CD4-positive, alpha-beta T cell treated with Interleukin-12 subunit alpha and Interleukin-12 subunit beta, for 1 hour (primary cell): ENCODE measurements around the gene NCF4.
A peak's percentile ranks its signal among the peaks of the same experiment; 100 is the strongest.

Experiments used
- DNase-seq: peaks from one replicate; pipeline ENCODE4 v3.0.0-alpha.2; 2020

Gene NCF4

DNA sequence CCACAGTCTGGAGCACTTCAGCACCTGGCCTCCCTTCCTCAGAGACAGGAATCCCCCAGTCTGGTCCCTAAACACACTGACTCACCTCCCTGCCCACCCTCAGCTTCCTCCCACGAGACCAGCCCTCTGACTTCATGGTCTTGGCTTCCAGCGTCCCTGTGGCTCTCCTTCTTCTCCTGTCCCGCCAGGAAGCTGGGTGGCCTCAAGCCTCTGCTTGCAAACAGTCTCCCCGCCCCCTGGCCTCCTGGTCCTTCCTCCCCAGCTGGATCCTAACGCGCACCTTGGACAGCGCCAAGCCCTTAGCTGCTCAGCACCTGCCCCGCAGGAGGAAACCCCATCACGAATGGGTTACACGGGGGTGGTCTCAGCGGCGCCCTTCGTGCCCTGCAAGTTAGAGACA, 4.5 kb downstream of the NCF4 start:
- no peak for DNase-seq

DNA sequence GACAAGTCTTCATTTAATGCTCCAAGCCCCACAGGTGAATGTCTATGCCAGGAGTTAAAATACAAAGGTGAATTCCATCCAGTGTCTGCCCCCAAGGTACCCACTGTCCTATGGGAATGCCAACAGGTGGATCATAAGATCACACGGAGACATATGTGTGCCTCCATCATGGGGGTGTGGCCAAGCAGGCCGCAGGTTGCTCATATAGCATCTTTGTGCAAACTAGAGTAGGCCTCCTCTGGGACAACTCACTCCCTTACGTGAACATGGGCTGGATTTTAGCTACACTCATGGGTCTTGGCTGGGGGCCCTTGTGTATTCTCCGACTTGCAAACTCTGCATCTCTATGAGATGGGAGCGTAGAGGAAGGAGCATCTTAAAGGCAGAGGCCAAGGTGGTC, 6.9 kb downstream of the NCF4 start:
- DNase-seq: no peak

DNA sequence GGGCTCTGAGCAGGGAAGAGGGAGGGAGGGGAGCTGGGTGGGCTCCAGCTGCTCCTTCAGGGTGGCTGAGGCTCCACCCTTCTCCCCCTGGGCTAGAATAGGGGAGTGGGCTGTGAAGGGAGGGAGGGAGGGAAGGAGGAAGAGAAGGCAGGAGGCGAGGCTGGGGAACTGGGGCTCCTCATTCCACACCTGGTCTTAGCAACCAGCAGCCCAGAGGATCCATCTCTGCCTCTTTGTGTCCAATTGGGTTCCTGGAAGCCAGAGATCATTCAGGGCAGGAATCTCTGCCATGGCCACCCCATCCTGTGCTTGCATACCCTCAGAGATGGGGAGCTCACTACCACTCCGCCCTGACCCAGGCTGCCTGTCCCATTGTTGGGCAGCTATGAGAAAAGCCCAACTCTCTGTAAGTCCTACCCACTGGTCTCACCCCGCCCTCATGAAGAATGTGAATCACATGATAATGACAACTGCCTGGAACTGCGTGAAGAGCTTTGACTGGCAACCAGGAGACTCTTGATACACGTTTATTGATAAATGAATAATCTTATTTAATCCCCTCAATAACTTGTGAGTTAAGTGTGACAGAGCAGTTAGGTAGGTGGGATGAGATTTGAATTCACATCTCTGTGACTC, 7.9 kb downstream of the NCF4 start:
- DNase-seq: no peak

DNA sequence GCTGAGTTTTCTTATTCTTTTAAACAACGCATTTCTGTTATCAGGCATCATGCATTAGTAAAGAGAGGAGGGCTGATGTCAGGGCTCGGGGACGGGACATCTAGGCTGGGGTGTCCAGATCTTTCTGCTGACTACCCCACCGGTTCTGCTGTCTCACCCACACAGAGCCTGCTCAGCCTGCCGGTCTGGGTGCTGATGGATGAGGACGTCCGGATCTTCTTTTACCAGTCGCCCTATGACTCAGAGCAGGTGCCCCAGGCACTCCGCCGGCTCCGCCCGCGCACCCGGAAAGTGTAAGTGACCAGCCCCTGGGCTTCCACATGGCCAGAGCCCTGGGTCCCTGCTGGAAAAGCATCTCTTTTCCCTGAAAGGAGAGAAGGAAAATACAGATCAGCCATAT, 9.4 kb downstream of the NCF4 start:
- DNase-seq: no peak

DNA sequence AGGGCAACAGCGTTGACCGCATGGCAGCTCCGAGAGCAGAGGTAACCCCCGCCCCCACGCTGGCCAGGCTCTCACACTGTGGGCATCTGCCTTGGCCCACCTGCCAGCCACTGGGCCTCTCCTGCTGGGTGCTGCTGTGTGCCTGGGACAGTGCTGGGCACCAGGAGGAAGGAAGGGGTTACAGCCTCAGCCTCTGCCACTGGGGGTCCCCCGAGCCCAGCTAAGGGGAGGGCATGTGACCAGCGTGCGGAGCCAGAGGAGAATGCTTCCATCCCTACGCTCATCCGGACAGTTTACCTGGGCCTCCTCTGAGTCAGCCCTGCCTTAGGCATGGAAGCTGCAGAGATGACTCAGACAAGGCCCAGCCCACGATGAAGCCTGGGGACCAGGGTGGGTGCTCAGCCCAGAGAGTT, 10.9 kb downstream of the NCF4 start:
- no peak for DNase-seq

DNA sequence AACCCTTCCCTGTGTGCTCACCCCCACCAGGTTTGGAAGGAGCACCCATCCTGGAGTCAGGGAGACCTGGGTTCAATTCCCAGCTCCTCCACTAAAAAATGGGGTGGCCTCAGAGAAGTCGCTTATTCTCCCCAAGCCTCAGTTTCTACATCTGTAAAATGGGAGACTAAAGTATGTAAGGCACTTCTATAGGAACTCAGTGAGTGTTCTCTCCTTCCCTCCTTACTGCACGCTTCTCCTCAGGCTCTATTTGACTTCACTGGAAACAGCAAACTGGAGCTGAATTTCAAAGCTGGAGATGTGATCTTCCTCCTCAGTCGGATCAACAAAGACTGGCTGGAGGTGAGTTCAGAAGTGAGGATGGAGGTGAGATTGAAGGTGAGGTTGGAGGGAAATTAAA, 11.3 kb downstream of the NCF4 start:
- DNase-seq: no peak

DNA sequence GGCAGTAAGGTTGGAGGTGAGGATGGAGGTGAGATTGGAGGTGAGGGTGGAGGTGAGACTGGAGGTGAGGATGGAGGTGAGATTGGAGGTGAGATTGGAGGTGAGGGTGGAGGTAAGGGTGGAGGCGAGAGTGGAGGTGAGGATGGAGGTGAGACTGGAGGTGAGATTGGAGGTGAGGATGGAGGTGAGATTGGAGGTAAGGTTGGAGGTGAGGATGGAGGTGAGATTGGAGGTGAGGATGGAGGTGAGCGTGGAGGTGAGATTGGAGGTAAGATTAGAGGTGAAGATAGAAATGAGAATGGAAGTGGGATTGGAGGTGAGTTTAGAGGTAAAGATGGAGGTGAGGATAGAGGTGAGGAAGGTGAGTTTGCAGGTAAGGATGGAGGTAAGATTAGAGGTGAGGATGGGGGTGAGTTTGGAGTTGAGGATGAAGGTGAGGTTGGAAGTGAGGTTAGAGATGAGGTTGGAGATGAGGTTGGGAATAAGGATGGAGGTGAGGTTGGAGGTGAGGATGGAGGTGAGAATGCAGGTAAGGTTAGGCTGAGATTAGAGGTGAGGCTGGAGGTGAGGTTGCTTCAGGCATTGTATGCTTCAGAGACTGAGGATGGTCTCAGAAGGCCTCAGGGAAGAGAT, 12.2 kb downstream of the NCF4 start:
- no peak for DNase-seq

DNA sequence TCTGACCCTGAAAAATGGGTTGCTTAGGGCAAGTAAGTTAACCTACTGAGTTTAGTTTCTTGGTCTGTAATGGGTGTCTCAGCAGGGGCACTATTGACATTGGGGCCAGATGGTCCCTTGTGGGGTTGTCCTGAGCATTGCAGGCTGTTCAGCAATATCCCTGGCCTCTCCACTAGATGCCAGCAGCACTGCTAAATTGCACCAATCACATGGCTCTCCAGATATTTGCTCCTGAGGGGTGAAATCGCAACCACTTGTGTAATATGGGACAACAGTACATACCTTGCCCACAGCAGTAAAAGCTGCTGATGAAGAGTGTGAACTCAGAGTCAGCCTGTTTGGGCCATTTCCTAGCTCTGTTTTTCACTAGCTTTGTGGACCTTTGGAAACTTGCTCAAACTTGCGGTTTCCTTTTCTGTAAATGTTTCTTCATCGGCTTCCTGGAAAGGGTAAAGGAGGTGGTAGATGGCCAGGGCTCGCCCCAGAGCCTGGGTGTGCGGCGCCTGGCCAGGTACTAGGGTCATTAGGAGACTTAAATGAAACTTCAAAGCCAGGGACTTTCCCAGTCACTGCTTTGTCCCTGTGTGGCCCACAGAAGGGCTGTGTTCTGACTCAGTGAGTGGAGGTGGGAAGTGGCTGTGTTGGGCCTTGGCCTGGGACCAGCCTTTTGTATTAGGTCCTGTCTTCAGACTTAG, 13.0 kb downstream of the NCF4 start:
- DNase-seq: peak; percentile 36

DNA sequence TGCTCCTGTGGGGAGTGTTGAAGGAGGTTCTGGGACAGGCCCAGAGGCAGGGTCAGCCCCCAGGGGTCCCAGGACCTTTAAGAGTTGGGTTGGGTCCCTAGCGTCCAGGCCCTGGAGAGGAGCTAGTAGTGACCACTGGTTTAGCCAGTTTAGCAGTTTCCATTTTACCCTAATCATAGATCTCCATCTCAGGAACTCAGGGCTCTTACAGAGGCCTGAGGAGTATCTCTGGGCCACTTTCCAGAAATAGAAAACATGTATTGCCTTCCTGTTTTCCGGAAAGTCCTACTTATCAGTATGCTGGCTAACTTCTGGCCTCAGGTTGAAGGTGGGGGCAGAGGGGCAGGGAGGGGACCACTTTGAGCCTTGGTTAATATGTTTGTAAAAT, 13.5 kb downstream of the NCF4 start:
- DNase-seq: no peak

DNA sequence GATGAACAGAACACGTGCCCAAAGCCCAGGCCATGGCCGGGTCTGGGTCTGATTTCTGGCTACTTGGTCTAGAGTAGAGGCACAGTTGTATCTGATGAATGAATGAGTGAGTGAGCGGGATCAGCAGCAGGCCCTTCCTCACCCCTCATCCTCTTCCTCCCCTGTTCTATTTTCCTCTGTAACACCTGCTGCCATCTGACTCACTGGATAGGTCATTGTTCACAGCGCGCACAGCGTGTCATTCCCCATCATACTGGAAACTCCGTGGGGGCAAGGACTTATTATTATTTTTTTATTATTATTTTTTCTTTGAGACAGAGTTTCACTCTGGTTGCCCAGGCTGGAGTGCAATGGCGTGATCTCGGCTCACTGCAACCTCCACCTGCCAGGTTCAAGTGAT, 13.9 kb downstream of the NCF4 start:
- no peak for DNase-seq

DNA sequence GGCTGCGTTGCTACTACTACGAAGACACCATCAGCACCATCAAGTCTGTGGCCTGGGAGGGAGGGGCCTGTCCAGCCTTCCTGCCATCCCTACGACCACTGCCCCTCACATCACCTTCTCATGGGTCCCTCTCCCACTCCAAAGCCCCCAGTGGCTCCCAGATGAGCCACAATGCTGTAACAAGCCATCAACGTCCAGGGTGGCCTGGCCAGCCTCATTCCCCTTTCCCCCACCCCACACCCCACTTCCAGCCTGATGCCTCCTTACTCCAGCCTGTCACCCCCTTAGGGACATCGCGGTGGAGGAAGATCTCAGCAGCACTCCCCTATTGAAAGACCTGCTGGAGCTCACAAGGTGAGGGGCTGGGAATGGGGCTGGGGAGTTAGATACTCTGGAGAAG, 14.9 kb downstream of the NCF4 start:
- DNase-seq: no peak

DNA sequence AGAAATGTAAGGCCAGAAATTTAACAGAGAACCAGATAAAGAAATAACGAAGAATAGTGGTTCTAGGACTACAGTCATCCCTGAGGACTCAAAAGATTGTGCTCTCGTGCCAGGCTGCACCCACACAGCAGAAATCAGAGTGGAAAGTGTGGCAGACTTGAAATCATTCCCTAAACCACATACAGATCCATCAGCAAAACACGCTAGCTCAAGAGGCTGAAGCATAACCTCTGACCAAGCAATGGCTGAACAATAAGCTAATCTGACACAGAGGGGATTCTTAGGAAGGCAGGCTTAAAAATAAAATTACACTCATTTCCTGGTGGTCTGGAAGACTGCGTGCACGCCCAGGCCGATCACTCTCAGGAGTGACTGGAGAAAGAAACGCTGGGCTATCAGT, 19.0 kb downstream of the NCF4 start:
- no peak for DNase-seq

DNA sequence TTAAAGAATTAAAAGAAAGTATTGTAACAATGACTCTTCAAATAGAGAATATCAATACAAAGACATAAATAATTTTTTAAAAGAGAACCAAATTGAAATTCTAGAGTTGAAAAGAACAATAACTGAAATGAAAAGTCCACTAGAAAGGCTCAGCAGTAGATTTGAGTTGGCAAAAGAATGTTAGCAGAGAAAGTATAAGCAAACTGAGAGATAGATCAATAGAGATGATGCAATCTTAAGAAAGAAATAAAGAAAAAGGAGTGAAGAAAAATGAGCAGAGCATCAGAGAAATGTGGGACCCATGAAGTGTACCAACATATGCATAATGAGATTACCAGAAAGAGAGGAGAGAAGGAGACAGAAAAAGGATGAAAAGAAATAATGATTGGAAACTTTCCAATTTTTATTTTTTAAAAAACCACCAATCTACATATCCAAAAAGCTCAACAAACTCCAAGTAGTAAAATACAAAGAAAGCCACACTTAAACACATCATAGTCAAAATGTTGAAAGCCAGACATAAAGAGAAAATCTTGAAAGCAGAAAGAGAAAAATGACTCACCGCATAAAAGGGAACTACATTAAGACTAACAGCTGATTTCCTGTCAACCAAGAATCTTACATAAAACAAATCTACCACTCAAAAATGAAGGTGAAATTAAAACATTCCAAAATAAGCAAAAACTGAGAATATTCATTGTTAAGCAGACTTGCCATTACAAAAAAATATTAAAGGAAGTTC, 20.9 kb downstream of the NCF4 start:
- DNase-seq: no peak

DNA sequence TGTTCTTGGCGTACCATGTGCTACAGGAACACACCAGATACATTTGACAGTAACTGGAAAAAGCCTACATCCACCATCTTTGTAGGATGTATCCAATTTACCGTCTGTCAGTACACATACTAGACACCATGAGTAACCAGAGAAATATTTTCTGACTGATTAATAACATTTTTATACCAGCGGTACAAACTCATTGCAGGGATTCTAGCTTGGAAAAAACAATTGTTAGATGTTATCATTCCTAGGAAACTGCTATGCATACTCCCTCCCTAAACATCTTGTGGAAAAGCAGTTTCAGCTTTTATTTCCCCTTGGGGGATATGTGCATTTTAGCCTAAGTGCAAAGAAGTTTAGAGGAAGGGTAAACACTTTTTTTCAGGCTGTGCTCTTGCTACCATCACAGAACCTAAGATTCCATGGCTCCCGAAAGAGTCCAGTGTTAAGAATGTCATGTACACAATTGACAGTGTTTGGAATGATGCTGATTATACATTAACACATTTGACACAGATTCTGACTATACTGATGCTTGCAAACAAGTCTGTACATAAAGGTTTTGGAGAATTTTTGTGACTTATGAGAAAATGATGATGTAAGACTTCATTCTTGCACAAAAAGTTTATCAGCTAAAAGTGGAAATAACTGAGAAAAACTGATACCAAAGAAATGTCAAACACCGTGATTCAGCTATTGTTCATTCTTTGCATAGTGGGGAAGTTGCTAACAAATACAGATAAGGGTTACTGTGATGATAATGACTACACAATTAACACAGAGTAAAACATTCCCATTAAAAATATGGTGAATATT, 23.7 kb downstream of the NCF4 start:
- DNase-seq: no peak

DNA sequence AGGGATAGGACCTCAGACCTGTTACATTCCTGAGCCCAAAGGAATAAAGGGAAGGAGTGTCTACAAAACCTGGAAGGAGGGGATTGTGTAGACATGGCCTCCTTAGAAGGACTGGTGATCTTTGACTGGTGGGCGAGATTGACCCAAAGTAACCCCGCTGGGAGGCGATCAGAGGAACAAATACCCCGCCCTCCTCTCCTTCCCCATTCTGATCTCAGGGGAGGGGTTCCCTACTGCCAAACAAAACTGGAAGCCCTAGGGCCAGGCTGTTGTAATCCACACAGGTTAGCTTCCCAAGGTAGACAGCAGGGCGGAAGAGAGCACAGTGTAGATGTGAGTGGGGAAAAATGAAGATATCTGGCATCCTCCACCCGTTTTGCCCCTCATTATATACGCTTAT, 24.7 kb downstream of the NCF4 start:
- no peak for DNase-seq

DNA sequence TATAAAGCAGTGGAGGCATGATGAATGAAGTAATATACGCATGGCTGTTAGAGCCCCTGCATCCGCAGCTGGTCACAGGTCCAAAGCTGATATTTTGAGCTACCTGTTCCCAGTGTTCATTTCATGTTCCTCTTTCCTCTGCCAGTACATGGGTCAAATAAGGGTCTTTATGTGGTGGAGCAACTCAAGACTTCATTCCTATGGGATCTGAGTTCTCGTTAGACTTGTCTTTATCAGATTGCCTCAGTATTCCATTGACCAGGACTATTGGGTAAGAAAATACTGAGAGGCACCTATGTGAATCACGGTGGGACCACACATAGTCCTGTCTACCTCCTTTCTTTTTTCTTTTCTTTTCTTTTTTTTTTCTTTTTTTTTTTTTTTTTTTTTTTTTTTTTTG, 25.2 kb downstream of the NCF4 start:
- DNase-seq: no peak

DNA sequence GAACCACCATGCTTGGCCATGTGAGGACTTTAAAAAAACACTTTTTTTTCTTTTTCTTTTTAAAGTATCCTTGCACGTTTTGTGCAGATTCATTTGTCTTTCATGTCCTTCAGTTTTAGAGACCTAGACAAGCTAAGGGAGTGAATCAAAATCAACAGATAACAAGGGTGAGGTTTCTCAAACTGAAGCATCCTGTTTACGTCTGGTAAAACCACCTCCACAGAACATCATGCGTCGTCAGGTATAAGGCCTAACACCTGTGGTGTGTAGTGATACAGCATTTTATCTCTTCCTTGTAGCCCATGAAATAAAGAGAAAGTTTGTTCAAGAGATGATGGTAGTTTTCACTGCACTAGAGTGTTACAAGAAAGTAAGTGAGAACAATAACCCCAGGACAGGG, 26.4 kb downstream of the NCF4 start:
- DNase-seq: peak; percentile 33

DNA sequence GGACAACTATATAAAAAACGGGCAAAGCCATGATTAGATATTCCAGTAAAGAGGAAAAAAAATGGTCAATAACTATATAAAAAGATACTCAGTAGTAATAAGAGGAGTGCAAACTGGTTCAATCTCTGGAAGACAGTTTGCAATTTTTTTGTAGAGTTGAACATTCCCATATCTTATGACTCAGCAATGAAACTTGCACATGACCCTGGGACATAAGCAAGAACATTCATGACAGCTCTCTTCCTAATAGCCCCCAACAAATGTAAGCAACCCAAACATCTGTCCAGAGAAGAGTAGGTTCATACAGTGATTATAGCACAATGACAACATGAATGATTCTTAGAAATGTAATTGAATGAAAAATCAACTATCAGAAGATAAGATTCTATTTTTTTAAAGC, 30.8 kb downstream of the NCF4 start:
- no peak for DNase-seq

DNA sequence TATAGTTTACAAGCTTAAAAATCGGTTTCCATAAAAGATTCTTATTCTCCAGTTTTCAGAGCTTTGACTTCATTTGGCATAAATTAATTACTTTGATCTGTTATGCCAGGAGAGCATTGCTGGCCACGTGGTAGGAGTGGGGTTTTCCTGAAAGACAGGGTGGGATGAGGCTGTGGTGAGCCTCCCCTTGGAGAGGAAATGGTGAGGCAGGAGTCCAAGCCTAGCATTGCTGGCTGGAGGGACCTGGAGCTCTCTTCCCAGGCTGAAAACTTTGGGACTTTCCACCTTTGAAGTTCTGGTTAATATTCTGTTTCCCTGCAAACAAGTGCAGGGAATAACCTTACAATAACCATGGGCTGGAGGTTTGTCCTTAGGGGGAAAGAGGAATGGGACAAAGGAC, 31.5 kb downstream of the NCF4 start:
- no peak for DNase-seq

DNA sequence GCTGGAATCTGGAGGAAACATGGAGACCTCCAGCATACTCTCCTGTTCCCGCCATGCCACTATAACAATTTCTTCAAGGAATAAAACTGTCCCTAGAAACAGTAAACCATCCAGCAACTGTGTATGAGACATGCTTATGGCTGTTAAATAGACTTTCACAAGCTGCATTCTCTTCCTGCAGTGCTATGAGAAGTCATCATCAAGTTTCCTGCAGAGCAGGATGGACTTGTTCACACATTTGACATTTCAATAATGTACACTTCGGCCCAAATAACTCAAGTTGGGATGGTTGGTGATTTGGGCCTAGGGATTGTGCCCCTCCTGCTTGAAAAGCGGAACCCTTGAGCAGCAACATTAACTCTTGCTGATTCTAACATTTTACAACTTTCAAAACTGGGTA, 32.5 kb downstream of the NCF4 start:
- no peak for DNase-seq

DNA sequence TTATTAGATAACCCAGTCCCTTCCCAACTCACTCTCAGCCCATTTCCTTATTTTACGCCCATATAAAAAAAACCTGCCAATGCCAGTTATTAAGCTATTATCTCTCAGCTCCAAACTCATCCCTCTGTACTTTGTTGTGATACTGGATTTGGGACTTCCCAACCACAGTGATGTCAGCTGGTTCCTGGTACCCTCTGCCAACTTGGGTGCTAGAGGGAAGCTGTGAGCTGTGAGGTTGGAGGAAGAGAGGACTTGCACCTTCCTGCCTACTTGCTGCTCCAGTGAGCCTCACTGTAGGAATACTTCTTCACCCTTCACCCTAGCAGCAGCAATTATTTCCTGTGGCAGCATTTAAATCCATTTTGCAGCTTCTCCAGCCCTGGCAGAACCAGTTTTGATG, 33.5 kb downstream of the NCF4 start:
- DNase-seq: no peak

DNA sequence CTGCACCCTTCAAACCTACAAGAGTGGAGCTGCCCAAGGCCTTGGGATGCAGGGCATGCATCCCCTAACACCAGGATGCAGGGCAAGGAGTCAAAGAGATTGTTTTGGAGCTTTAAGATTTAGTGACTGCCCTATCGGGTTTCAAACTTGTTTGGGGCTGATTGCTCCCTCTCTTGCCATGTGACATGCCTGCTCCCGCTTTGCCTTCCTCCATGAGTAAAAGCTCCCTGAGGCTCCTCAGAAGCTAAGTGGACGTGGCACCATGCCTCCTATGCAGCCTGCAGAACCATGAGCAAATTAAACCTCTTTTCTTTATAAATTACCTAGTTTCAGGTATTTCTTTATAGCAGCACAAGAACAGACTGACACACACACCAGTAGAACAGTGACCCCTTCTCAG, 36.8 kb downstream of the NCF4 start:
- DNase-seq: no peak

DNA sequence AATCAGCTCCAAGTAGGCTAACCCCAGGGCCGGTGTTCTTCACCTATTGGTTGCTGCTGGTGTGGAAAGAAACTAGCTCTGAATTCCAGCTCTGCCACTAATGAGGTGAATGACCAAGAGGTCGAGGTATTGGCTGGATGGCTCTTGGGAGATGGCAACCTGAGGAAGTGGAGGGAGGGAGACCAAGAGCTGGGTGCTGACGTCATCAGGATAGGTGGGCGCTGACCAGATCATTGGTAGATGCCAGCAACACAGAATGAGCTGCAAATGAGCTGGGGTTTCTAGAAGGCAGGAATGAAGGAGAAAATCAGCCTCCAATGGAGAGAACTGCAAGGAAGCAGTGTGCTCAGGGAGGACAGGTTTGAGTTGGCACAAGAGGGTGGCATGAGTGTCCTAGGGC, 37.9 kb downstream of the NCF4 start:
- DNase-seq: no peak
